ENCODE results near the gene ZNF430.
"Not testable (repeated sequence)": the region's sequence is repeated elsewhere in the genome, so short reads cannot be mapped to it uniquely, and the experiment has no call there.

Gene ZNF430

GRCh38 chr19:21020298-21021227 lies at the start of gene ZNF430:
TSS of gene ZNF430 (plus strand) at chr19:21020657. CDS start at chr19:21020801, 144 bp downstream.
- peak; percentile 95 for DNase-seq

- DNase-seq = not testable (repeated sequence)
These were observed 27.7 kb upstream of the ZNF430 start for GRCh38 chr19:20992788-20993187.

DNA sequence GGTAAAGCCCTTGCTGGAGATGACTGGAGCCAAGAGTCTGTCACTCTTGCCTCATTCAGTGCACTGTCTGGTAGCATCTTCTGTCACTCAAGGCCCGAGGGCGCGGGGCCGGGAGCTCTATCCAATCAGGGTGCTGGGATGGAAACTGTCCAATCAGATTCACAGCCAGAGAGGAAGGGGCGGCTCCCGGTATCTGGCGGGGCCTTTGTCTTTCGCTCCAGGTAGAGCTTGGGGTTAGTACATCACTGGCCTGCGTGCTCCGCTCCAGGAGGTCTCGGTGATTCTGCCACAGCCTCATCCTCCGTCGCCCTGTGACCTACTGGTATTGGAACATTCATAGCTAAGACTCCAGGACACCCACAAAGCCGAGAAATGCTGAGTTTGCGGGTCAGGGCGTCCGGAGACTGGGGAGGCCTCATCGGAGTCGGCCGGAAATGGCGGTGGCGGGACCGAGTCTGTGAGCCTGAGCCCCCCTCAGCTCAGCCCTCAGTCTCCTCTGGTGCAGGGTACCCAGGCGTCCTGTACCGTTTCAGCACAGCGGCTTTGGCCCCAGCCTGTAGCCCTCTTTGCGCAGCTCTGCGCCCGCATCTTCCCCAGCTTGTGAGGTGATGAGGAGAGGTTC lies 20.6 kb upstream of the ZNF430 start:
- peak; percentile 95 for DNase-seq

- not testable (repeated sequence) for DNase-seq
These were observed 781 bp downstream of the ZNF430 start for GRCh38 chr19:21021238-21021637.

- DNase-seq = peak; percentile 55
These were observed 2.5 kb downstream of the ZNF430 start for GRCh38 chr19:21022996-21023395.

GRCh38 chr19:21023901-21024300 lies 3.4 kb downstream of the ZNF430 start:
- DNase-seq = peak; percentile 4

DNA sequence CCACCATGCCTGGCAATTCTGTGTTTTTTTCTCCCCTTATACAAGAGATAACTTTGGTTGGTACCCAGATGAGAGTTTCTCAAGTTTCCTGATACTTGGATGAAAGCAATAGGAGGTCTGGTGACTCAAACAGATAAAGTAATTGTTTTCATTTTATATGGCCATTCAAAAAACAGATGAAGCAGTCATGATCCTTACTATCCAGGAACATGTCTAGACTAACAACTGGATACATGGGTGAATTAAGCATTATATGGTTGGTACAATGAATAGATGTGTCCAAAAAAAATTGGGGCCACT lies 8.5 kb downstream of the ZNF430 start:
- DNase-seq = no peak

DNA sequence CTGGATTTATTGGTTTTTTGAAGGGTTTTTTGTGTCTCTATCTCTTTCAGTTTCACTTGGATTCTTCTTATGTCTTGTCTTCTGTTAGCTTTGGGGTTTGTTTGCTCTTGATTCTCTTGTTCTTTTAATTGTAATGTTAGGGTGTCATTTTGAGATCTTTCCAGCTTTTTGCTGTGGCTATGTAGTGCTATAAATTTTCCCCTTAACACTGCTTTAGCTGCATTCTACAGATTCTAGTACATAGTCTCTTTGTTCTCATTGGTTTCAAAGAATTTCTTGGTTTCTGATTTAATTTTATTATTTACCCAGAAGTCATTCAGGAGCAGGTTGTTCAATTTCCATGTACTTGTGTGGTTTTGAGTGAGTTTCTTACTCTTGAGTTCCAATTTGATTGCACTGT lies 24.6 kb downstream of the ZNF430 start:
- no peak for DNase-seq

DNA sequence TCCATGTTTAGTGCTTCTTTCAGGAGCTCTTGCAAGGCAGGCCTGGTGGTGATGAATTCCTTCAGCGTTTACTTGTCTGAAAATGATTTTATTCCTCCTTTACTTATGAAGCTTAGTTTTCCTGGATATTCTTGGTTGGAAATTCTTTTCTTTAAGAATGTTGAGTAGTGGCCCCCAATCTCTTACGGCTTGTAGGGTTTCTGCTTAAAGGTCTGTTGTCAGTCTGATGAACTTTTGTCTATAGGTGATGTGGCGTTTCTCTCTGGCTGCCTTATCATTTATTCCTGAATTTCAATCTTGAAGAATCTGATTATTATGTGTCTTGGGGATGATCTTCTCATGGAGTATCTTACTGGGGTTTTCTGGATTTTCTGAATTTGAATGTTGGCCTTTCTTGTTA lies 26.0 kb downstream of the ZNF430 start:
- DNase-seq = no peak

DNA sequence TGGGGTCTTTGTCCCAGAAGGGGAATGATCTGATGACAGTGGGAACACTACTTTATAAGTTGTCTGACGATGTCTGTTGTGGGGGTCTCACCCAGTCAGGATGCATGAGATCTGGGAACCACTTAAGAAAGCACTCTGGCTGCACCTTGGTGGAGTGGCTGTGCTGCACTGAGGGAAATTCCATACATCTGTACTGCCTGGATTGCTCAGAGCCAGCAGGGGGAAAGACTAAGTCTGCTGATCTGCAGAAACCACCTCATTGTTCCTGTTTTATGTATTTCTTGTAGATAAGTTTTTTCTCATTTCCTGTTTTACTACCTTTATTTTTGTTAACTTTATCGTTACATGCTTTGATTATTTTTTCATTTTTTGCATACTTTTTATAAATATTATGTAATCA lies 27.3 kb downstream of the ZNF430 start:
- no peak for DNase-seq

DNA sequence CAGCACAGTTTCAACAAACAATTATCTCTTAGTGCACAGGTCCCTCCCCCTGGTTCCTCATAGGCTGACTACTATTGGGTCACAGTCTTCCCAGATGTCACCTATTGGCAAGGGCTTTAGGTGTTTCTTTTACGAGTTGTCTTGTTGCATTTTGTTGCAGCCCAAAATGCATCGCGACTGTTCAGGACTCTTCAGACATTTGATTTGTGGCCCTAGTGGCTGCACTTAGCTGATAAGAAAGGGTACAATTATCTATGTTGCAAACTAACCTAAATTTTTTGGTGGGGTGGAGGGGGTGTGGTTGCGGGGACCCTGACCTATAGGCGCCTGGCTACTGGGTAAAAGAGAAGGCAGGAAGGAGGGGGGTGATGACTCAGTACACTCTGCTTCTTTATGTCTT lies 32.4 kb downstream of the ZNF430 start:
- DNase-seq = no peak

DNA sequence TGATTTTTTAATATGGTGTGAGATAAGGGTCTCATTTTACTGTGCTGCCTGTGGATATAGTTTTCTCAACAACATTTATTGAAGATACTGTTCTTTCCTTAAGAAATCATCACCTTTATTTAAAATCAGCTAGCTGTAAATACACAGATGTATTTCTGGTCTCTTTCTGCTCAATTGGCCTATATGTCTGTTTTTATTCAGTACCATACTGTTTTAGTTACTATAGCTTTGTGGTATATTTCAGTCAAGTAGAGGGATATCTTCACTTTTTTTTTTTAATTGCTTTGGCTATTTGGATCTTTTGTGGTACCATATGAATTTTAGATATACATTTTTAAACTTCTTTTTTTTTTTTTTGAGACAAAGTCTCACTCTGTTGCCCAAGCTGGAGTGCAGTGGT lies 44.9 kb downstream of the ZNF430 start:
- DNase-seq = no peak

DNA sequence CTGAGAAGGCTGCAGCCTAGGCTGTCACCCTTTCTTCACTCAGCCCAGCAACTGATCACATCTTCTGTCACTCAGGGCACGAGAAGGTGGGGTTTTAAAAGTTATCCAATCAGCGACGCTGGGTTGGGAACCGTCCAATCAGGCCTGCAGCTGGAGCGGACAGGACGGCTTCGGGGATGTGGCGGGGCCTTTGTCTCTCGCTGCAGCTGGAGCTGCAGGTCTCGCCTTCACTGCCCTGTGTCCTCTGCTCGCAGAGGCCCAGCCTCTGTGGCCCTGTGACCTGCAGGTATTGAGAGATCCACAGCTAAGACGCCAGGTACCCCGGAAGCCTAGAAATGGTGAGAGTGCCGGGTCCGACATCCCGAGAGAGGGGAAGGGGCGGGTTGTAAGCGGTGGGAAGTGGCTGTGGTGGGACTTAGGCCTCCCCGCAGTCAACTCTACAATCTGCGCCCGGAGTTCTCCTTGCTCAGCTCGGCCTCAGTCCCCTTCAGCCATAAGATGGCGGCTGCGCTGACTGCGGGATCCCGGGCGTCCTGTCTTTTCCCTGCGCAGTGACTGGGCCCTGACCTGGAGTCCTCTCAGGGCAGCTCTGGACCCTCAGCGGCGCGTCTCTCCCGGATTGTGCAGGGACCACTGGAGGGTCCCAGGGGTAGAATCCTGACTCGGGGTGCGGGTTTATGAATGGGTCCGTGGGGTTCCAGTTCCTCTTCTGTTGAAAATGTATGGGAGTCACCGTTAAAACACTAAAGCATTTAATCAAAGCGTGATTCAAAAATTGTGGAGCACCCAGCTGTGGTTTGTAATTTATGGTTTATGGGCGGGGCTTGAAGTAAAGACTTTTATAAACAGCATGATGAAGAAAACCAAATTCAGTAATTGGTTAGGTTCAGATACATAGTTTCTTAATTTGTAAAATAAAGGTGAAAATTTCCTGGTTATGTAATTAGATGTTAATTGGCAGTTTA lies 61.8 kb downstream of the ZNF430 start, which contains the start of gene ZNF714:
TSS of gene ZNF714 (plus strand) at position 193 of the 965 bp plus-strand sequence. CDS start 16,066 bp downstream, outside the sequence.
- DNase-seq = peak; percentile 89

- DNase-seq = peak; percentile 40
These were observed 63.9 kb downstream of the ZNF430 start for GRCh38 chr19:21084343-21084742.

DNA sequence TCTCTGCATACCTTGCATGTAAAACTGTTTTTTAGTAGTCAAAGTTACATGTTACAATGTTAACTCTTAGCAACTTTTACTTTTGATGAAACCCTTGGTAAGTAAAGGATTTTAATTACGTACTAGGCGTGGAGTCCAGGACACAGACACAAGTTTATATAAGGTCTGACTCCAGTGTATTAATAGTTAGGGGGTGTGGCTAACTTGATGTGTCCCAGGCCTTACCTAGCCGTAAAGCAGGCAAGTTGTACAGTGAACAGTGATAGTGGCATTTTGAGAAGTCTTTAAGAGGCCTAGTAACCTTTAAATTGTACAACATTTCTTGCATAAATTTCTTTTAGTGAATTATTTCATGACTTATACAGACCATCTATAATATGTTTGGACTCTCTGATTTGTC lies 67.4 kb downstream of the ZNF430 start:
- no peak for DNase-seq

GRCh38 chr19:21092109-21092508 lies 71.7 kb downstream of the ZNF430 start:
- DNase-seq = no peak

DNA sequence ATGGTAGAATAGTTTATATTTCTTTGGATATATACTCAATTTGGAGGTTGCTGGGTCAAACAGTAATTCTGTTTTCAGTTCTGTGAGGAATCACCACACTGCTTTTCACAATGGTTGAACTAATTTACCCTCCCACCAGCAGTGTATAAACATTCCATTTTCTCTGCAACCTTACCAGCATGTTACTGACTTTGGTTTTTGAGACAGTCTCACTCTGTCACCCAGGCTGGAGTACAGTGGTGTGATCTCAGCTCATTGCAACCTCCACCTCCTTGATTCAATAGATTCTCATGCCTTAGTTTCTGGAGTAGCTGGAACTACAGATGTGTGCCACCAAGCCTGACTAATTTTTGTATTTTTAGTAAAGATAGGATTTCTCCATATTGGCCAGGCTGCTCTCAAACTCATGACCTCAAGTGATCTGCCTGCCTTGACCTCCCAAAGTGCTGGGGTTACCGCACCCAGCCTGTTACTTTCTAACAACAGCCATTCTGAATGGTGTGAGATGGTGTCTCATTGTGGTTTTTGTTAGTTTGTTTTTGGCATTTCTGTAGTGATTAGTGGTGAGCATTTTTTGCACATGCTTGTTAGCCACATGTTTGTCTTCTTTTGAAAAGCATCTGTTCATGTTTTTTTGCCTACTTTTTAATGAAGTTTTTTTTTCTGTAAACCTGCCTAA lies 74.0 kb downstream of the ZNF430 start:
- DNase-seq = no peak

GRCh38 chr19:21098291-21098690 lies 77.8 kb downstream of the ZNF430 start:
- DNase-seq = no peak

GRCh38 chr19:21101521-21102242 lies 81.2 kb downstream of the ZNF430 start:
- no peak for DNase-seq

DNA sequence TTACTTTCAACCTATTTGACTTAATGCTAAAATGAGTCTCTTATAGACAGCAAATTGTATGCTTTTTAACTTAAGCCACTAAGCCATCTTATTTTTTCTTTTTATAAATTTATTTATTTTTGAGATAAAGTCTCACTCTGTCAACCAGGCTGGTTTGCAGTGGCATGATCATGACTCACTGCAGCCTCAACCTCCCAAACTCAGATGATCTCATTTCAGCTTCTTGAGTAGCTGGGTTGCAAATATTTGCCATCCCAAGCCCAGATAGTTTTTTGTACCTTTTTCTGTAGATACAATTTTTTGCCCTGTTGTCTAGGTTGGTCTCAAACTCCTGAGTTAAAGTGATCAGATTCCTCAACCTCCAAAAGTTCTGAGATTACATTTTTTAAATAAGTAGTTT lies 88.7 kb downstream of the ZNF430 start:
- DNase-seq = no peak
